Activated naive CD4-positive, alpha-beta T cell treated with anti-CD3 and anti-CD28 coated beads, Interleukin-2, amount 50 U/mL, for 24 hours (primary cell): ENCODE results near the gene TRRAP.

ENCODE experiments used
- H3K27ac Mint-ChIP-seq: one replicate; pipeline ENCODE4 v1.8.0; 2021; ENCODE audit warnings: mild to moderate bottlenecking, mixed read lengths
- H3K27me3 Mint-ChIP-seq: one replicate; pipeline ENCODE4 v1.8.0; 2021; ENCODE audit warnings: mixed read lengths
- H3K36me3 Mint-ChIP-seq: one replicate; pipeline ENCODE4 v1.8.0; 2021; ENCODE audit warnings: mixed read lengths
- H3K4me1 Mint-ChIP-seq: one replicate; pipeline ENCODE4 v1.8.0; 2021; ENCODE audit warnings: mixed read lengths
- H3K4me3 Mint-ChIP-seq: one replicate; pipeline ENCODE4 v1.8.0; 2021; ENCODE audit warnings: mild to moderate bottlenecking, mixed read lengths
- H3K9me3 Mint-ChIP-seq: one replicate; pipeline ENCODE4 v1.8.0; 2021; ENCODE audit warnings: mixed read lengths

Gene TRRAP

GRCh38 chr7:98909487-98909886 is 31.2 kb downstream of the TRRAP start:
- H3K4me3 Mint-ChIP-seq: no peak overlapping the region
- H3K9me3 Mint-ChIP-seq: no peaks in the 10 kb centered on the region
- H3K27ac Mint-ChIP-seq: no peak overlapping the region
- H3K4me1 Mint-ChIP-seq: no peaks in the 10 kb centered on the region
- H3K27me3 Mint-ChIP-seq: no peaks in the 10 kb centered on the region
- H3K36me3 Mint-ChIP-seq: peaks cover 21% of the 10 kb centered on the region

DNA sequence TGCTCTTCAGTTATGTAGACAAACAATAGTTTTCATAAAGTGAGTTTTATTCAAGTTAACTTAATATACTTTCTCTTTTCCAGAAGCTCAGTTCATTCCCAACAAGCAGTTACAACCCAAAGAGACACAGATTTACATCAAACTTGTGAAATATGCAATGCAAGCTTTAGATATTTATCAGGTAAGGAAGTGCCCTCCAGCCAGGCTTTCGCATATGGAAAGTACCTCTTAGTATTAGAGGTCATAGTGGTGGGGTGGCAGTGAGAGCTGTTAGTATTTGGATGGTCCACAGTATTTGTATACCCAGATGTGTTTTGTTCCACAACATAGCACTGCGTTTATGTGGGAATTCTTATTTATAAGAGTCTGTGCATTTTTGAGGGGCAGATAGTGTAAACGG is 32.1 kb downstream of the TRRAP start:
- Mint-ChIP-seq H3K36me3 (peaks cover 12% of the 10 kb centered on the region), H3K27ac (no peak overlapping the region), H3K9me3 (no peaks in the 10 kb centered on the region), H3K4me1 (no peaks in the 10 kb centered on the region), H3K4me3 (no peak overlapping the region), H3K27me3 (no peaks in the 10 kb centered on the region)

DNA sequence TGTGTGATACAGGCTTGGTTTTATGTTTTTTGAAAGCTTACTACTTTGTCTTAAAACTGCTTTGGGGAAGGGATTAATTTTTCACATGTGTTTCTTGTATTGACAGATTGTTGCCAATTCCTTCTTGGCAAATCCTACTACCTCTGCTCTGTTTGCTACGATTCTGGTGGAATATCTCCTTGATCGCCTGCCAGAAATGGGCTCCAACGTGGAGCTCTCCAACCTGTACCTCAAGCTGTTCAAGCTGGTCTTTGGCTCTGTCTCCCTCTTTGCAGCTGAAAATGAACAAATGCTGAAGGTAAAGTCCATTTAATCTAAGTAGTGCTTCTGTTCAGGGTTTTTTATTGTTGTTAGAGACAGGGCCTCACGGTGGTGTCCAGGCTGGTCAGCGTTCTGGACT is 33.6 kb downstream of the TRRAP start:
- no peaks in the 10 kb centered on the region for H3K4me1 Mint-ChIP-seq
- no peaks in the 10 kb centered on the region for H3K9me3 Mint-ChIP-seq
- no peak overlapping the region for H3K4me3 Mint-ChIP-seq
- H3K27me3 Mint-ChIP-seq: no peaks in the 10 kb centered on the region
- H3K36me3 Mint-ChIP-seq: peaks cover 12% of the 10 kb centered on the region
- no peak overlapping the region for H3K27ac Mint-ChIP-seq

GRCh38 chr7:98913026-98913425 is 34.7 kb downstream of the TRRAP start:
- Mint-ChIP-seq H3K9me3 (no peaks in the 10 kb centered on the region), H3K27me3 (no peaks in the 10 kb centered on the region), H3K4me1 (no peaks in the 10 kb centered on the region), H3K4me3 (no peak overlapping the region), H3K36me3 (peaks cover 12% of the 10 kb centered on the region), H3K27ac (no peak overlapping the region)

DNA sequence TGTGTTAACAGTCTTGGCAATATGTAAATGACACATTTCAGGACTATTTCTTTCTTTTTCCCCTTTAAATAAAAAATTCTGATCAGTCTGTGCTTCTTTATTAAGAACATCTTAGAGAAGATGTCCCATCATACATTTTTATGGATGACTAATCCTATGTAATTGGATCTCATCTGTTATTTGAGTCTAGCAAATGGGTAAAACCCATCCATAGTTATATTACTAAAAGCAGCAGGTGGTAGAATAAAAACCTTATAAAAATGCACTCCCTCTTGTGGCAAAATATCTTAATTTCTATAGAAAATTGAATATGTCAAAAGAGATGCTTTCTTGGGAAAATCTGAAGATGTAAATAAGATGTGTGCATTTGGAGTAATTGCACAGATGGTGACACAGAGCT is 35.3 kb downstream of the TRRAP start:
- no peaks in the 10 kb centered on the region for H3K9me3 Mint-ChIP-seq
- H3K4me3 Mint-ChIP-seq: no peak overlapping the region
- no peak overlapping the region for H3K27ac Mint-ChIP-seq
- H3K36me3 Mint-ChIP-seq: peaks cover 12% of the 10 kb centered on the region
- no peaks in the 10 kb centered on the region for H3K4me1 Mint-ChIP-seq
- no peaks in the 10 kb centered on the region for H3K27me3 Mint-ChIP-seq

GRCh38 chr7:98917331-98917730 is 39.0 kb downstream of the TRRAP start:
- Mint-ChIP-seq H3K9me3 (no peaks in the 10 kb centered on the region), H3K4me1 (no peaks in the 10 kb centered on the region), H3K4me3 (no peak overlapping the region), H3K27ac (no peak overlapping the region), H3K27me3 (no peaks in the 10 kb centered on the region), H3K36me3 (peaks cover 9% of the 10 kb centered on the region)

DNA sequence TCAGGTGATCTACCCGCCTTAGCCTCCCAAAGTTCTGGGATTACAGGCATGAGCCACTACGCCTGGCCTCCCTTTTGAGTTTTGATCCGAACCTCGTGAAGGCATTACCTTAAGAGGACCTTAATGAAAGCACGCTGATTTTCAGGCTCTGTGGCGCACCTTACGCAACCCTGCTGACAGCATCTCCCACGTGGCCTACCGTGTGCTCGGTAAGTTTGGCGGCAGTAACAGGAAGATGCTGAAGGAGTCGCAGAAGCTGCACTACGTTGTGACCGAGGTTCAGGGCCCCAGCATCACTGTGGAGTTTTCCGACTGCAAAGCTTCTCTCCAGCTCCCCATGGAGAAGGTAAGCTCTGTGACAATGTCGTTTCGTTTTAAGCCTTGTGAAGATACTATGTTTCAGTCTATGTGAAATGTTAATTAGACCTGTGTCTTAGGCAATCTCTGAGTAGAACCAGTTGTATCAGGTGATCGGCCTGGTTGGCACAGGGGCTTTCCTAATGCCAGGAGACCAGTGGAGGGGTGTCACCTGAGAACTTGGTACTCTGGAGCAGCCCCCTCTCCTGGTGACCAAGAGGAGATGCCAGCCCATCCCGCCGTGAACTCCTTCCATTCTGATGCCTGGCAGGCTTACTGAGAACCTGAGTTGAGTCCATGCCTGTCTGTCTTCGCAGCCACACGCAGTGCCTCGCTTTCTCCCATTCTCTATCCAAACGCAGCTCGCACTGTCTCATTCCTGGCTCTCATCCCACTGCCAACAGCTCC is 43.5 kb downstream of the TRRAP start:
- H3K4me1 Mint-ChIP-seq: no peaks in the 10 kb centered on the region
- H3K9me3 Mint-ChIP-seq: no peaks in the 10 kb centered on the region
- H3K4me3 Mint-ChIP-seq: no peak overlapping the region
- no peaks in the 10 kb centered on the region for H3K27me3 Mint-ChIP-seq
- H3K36me3 Mint-ChIP-seq: peaks cover 17% of the 10 kb centered on the region
- H3K27ac Mint-ChIP-seq: no peak overlapping the region

DNA sequence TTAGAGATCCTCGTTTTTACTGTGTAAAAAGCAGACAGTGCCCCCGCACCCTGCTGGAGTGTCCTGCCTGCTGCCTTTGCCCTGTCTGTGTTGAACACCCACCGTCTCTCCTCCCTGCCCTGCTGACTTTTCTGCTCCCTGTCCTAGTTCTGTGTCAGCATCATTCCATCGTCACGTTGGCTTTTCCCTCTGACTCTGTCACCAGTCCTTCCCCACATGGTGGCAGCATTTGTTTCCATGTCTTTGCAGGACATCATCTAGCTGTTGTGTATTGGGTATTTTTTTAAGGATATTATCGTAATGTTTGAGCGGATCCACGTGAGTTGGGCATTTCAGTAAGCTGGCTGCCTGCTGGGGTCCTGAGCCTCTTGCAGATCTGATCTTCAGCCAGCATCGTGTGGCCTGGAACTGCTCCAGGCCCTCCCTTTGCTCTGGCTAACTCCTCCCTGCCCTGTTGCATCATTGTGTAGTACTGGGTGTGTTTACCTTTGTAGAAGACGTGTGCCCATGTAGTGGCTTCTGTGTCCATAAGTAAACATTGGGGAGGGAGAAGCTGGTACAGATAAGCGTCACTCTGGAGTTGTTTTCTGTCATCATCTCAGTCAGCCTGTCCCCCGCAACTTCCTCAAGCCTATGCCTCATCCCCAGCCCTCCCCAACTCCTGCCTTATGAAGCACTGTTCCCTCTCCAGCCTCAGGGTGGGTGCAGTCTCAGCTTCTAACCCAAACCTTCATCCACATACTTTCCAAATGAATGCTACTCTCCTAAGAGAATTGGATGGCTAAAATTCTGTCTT is 44.3 kb downstream of the TRRAP start:
- no peaks in the 10 kb centered on the region for H3K27me3 Mint-ChIP-seq

GRCh38 chr7:98923512-98923911 is 45.2 kb downstream of the TRRAP start:
- H3K36me3 Mint-ChIP-seq: peaks cover 19% of the 10 kb centered on the region
- H3K27ac Mint-ChIP-seq: no peak overlapping the region
- H3K9me3 Mint-ChIP-seq: no peaks in the 10 kb centered on the region
- H3K4me1 Mint-ChIP-seq: no peaks in the 10 kb centered on the region
- no peaks in the 10 kb centered on the region for H3K27me3 Mint-ChIP-seq
- H3K4me3 Mint-ChIP-seq: no peak overlapping the region

More for the DNA sequence above, 44.3 kb downstream of the TRRAP start:
- no peaks in the 10 kb centered on the region for H3K9me3 Mint-ChIP-seq
- no peak overlapping the region for H3K27ac Mint-ChIP-seq
- H3K4me1 Mint-ChIP-seq: no peaks in the 10 kb centered on the region
- H3K4me3 Mint-ChIP-seq: no peak overlapping the region
- H3K36me3 Mint-ChIP-seq: peaks cover 17% of the 10 kb centered on the region

- no peaks in the 10 kb centered on the region for H3K27me3 Mint-ChIP-seq
- peaks cover 4% of the 10 kb centered on the region for H3K4me1 Mint-ChIP-seq
- H3K36me3 Mint-ChIP-seq: peaks cover 22% of the 10 kb centered on the region
- H3K9me3 Mint-ChIP-seq: no peaks in the 10 kb centered on the region
- no peak overlapping the region for H3K27ac Mint-ChIP-seq
- H3K4me3 Mint-ChIP-seq: no peak overlapping the region
Observed at GRCh38 chr7:98927125-98927524, 48.8 kb downstream of the TRRAP start.

- no peak overlapping the region for H3K4me3 Mint-ChIP-seq
- H3K4me1 Mint-ChIP-seq: peaks cover 4% of the 10 kb centered on the region
- no peak overlapping the region for H3K27ac Mint-ChIP-seq
Observed at GRCh38 chr7:98930464-98930863, 52.1 kb downstream of the TRRAP start.

DNA sequence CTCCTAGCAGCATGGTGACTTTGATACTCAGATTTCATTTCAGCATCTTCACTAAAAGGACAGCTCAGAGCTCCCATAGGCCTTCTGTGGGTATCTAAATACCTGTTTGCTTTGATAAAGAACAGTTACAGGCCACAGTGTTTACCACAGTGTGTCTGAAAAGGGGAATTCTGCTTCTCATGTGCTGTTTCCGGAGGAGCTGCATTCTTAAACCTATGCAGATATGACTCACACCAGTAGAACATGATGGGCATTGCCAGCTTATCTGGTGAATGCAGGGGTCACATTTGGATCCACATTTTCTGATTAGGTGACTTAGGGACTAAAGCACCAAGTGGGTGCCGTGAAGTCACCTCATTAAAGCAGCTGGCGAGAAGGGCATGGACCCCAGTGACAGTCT is 52.6 kb downstream of the TRRAP start:
- H3K4me1 Mint-ChIP-seq: peaks cover 4% of the 10 kb centered on the region
- peaks cover 16% of the 10 kb centered on the region for H3K36me3 Mint-ChIP-seq
- no peak overlapping the region for H3K4me3 Mint-ChIP-seq
- no peak overlapping the region for H3K27ac Mint-ChIP-seq
- H3K9me3 Mint-ChIP-seq: no peaks in the 10 kb centered on the region
- H3K27me3 Mint-ChIP-seq: no peaks in the 10 kb centered on the region

More at GRCh38 chr7:98930464-98930863, 52.1 kb downstream of the TRRAP start:
- no peaks in the 10 kb centered on the region for H3K9me3 Mint-ChIP-seq
- H3K27me3 Mint-ChIP-seq: no peaks in the 10 kb centered on the region
- H3K36me3 Mint-ChIP-seq: peaks cover 20% of the 10 kb centered on the region

GRCh38 chr7:98933321-98933720 is 55.0 kb downstream of the TRRAP start:
- Mint-ChIP-seq H3K27me3 (no peaks in the 10 kb centered on the region), H3K27ac (no peak overlapping the region), H3K36me3 (peaks cover 15% of the 10 kb centered on the region), H3K4me3 (no peak overlapping the region), H3K4me1 (peaks cover 4% of the 10 kb centered on the region), H3K9me3 (no peaks in the 10 kb centered on the region)

DNA sequence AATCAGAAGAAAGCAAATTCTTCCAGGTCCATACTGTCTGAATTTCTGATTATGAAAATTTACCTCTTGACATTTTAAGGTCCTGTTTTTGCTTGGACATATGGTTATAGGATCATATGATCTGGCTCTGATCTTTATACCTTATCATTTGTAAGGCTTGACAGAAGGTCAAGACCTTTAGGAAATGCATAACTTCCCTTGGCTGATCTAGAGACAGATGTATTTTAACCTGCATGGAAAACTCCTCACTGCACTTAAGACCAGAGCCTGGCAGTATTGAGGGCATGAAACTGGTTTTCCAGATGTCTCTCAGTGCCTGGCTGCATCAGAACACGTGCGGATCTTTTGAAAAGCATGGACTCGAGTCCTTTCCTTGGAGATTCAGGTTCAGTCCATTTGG is 55.9 kb downstream of the TRRAP start:
- Mint-ChIP-seq H3K27ac (no peak overlapping the region), H3K4me3 (no peak overlapping the region), H3K9me3 (no peaks in the 10 kb centered on the region), H3K27me3 (no peaks in the 10 kb centered on the region), H3K36me3 (peaks cover 16% of the 10 kb centered on the region), H3K4me1 (peaks cover 4% of the 10 kb centered on the region)

- H3K4me1 Mint-ChIP-seq: peaks cover 4% of the 10 kb centered on the region
- no peak overlapping the region for H3K4me3 Mint-ChIP-seq
- no peaks in the 10 kb centered on the region for H3K9me3 Mint-ChIP-seq
- H3K36me3 Mint-ChIP-seq: peaks cover 16% of the 10 kb centered on the region
- no peaks in the 10 kb centered on the region for H3K27me3 Mint-ChIP-seq
- H3K27ac Mint-ChIP-seq: no peak overlapping the region
Observed at GRCh38 chr7:98935811-98936210, 57.5 kb downstream of the TRRAP start.

DNA sequence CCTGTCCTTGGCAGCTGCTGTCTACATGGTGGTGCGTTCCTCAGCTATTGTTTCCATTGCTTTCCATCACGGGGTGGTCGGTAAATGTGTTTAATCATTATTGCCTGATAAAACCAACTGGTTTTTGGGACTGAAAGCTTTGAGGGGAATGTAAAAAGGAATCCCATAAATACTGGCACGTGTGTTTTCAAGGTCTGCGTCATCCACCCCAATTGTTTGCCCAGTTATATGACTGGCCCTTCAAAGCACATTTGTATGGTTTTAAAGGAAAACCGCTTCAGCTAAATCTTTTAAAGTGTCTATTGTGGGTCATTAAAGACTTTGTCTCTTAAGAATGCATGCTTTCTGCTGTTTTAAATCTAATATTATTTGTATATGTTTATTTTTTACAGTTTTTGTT is 65.0 kb downstream of the TRRAP start:
- Mint-ChIP-seq H3K9me3 (no peaks in the 10 kb centered on the region), H3K27ac (no peak overlapping the region), H3K27me3 (no peaks in the 10 kb centered on the region), H3K36me3 (peaks cover 6% of the 10 kb centered on the region), H3K4me3 (no peak overlapping the region), H3K4me1 (no peaks in the 10 kb centered on the region)
